Right lobe of liver (tissue), 6 donors: ENCODE measurements around the gene DNM3. TPM values are rescaled to one million over a fixed set of nuclear protein-coding genes. Genes with fewer than 3 reads are reported as not detected.
"Not testable (repeated sequence)": the region's sequence is repeated elsewhere in the genome, so short reads cannot be mapped to it uniquely, and the experiment has no call there.

Source experiments
- ATAC-seq, 4 donors: fragments of 200-7000 bp; cut with Tn5 transposase; one replicate each; pipeline ENCODE4 v1.9.1; 2020; ENCODE audit warnings: mild to moderate bottlenecking in 4 of 4, moderate library complexity in 4 of 4
- DNase-seq, 3 donors: peaks; one replicate each; pipeline ENCODE4 v3.0.0-alpha.2; 2020
- H3K27ac ChIP-seq, 3 donors: fragments of 200-600 bp; one replicate each; pipeline ENCODE4 v1.8.0; 2022
- H3K27me3 ChIP-seq, 2 donors: fragments of 200-600 bp; one replicate each; pipeline ENCODE4 v1.8.0; 2022
- H3K36me3 ChIP-seq, 4 donors: fragments of 200-600 bp; sonication (generic) in 1 of 4; one replicate each; pipeline versions ENCODE4 v1.5.1 to v1.8.0; 2017 to 2022; ENCODE audit warnings: control low read depth in 1 of 4
- H3K4me1 ChIP-seq, 4 donors: fragments of 200-600 bp; sonication (generic) in 1 of 4; one replicate each; pipeline versions ENCODE4 v1.5.1 to v1.8.0; 2017 to 2022; ENCODE audit warnings: control low read depth in 1 of 4
- H3K4me3 ChIP-seq, 3 donors: fragments of 200-600 bp; one replicate each; pipeline ENCODE4 v1.8.0; 2022
- H3K9me3 ChIP-seq, 4 donors: fragments of 200-600 bp; sonication (generic) in 1 of 4; one replicate each; pipeline versions ENCODE4 v1.5.1 to v1.8.0; 2017 to 2022; ENCODE audit warnings: control low read depth in 1 of 4
- CTCF ChIP-seq, 4 donors: fragments of 200-600 bp in 3 of 4; fragments of 450-650 bp in 1 of 4; IDR thresholded peaks; one replicate each; pipeline versions ENCODE4 v1.5.1 to v1.8.0; 2016 to 2022; ENCODE audit warnings: antibody characterized with exemption in 4 of 4, mild to moderate bottlenecking in 2 of 4
- POLR2A ChIP-seq: fragments of 450-650 bp; IDR thresholded peaks from one replicate; pipeline ENCODE4 v1.6.1; 2017; ENCODE audit warnings: antibody characterized with exemption, mild to moderate bottlenecking
- WGBS: methylation state at CpG from one replicate; pipeline ENCODE4 v1.1.6; 2018; ENCODE audit warnings: low coverage, low lambda C conversion rate; ENCODE audit not compliant: insufficient coverage; ENCODE audit errors: missing lambda C conversion rate; 5-methylcytosine and 5-hydroxymethylcytosine counted together
- intact Hi-C, 2 donors: fragments of 100-400 bp; cut with DNase I; formaldehyde crosslinking; loops; one replicate each; pipeline versions ENCODE4 v1.11.2 to v1.14.1; 2022
- total RNA-seq, 6 experiments: library from RNA; depleted of rRNA in 2 of 6; stranded (reverse); fragments of >200 nt in 2 of 6; fragmentation: NEBNext Ultra II Directional in 3 of 6; extraction: Animal tissue kit (Norgen Biotek cat#: 25700) in 3 of 6; gene quantifications; one replicate each; pipeline versions ENCODE4 v1.1.0 to v1.2.4, GENCODE V29; 2016 to 2023
- donor health status: DM: no; HTN: yes; CAD: no.
- donor health status: DM: no; HTN: no; CAD: no.
- donor health status: DM: no; HTN: no; CAD: no.
- donor health status: DM: no; HTN: yes; CAD: no.
- donor health status: DM: no; HTN: yes; CAD: no.

Gene DNM3
- total RNA-seq, 6 experiments from 2014 or later: 0.29 to 0.92 (median 0.43) TPM

GRCh38 chr1:172292840-172293239, 451.5 kb downstream of the DNM3 start:
- intact Hi-C loops: no loop called here
- WGBS: 80% methylated on average over 3 of the region's 3 CpGs
- DNase-seq: no peak
- Histone ChIP-seq H3K27me3 (no peaks in the 10 kb centered on the region), H3K27ac (no peak overlapping the region), H3K36me3 (no peaks in the 10 kb centered on the region), H3K9me3 (no peaks in the 10 kb centered on the region), H3K4me3 (no peak overlapping the region), H3K4me1 (no peaks in the 10 kb centered on the region)
- no peak for ATAC-seq
- TF ChIP-seq POLR2A (no peak), CTCF (IDR thresholded peaks at IDR 0.05) (peak in 1 of 4 donors; percentile 7)

- DNase-seq (no peak), ATAC-seq (no peak)
- Histone ChIP-seq H3K4me1 (no peaks in the 10 kb centered on the region), H3K9me3 (no peaks in the 10 kb centered on the region), H3K4me3 (no peak overlapping the region), H3K27me3 (no peaks in the 10 kb centered on the region), H3K27ac (no peak overlapping the region), H3K36me3 (no peaks in the 10 kb centered on the region)
- intact Hi-C loops: no loop called here
- TF ChIP-seq POLR2A: no peak
- TF ChIP-seq CTCF (IDR thresholded peaks at IDR 0.05): no peak
- WGBS: 72% methylated on average over 2 of the region's 2 CpGs
Measured at GRCh38 chr1:172293429-172293828, 452.1 kb downstream of the DNM3 start.

GRCh38 chr1:172298141-172298540, 456.8 kb downstream of the DNM3 start:
- WGBS: 63% methylated on average over 2 of the region's 3 CpGs
- ATAC-seq (no peak), DNase-seq (no peak)
- Histone ChIP-seq H3K4me1 (no peaks in the 10 kb centered on the region), H3K36me3 (no peaks in the 10 kb centered on the region), H3K4me3 (no peak overlapping the region), H3K27me3 (no peaks in the 10 kb centered on the region), H3K9me3 (no peaks in the 10 kb centered on the region), H3K27ac (no peak overlapping the region)
- intact Hi-C loops: no loop called here
- TF ChIP-seq CTCF (IDR thresholded peaks at IDR 0.05) (no peak), POLR2A (no peak)

GRCh38 chr1:172298911-172299310, 457.6 kb downstream of the DNM3 start:
- H3K4me3 ChIP-seq: no peak overlapping the region
- H3K9me3 ChIP-seq: no peaks in the 10 kb centered on the region
- intact Hi-C loops: no loop called here
- DNase-seq: no peak
- no peak for ATAC-seq
- no peaks in the 10 kb centered on the region for H3K4me1 ChIP-seq
- TF ChIP-seq CTCF (IDR thresholded peaks at IDR 0.05) (no peak), POLR2A (no peak)
- H3K27me3 ChIP-seq: no peaks in the 10 kb centered on the region
- 94% methylated on average over 2 of the region's 2 CpGs for WGBS
- no peak overlapping the region for H3K27ac ChIP-seq
- H3K36me3 ChIP-seq: no peaks in the 10 kb centered on the region

- Histone ChIP-seq H3K4me1 (no peaks in the 10 kb centered on the region), H3K36me3 (no peaks in the 10 kb centered on the region), H3K27me3 (no peaks in the 10 kb centered on the region), H3K4me3 (no peak overlapping the region), H3K27ac (no peak overlapping the region), H3K9me3 (no peaks in the 10 kb centered on the region)
- intact Hi-C loops: no loop called here
- TF ChIP-seq CTCF (IDR thresholded peaks at IDR 0.05): no peak
- TF ChIP-seq POLR2A: no peak
- DNase-seq (no peak), ATAC-seq (no peak)
Measured at GRCh38 chr1:172299515-172299914, 458.2 kb downstream of the DNM3 start.

- H3K9me3 ChIP-seq, ATAC-seq: not testable (repeated sequence)
Measured at GRCh38 chr1:172307508-172307907, 466.2 kb downstream of the DNM3 start.

More at GRCh38 chr1:172307508-172307907, 466.2 kb downstream of the DNM3 start:
- H3K27me3 ChIP-seq, DNase-seq, H3K4me3 ChIP-seq, H3K36me3 ChIP-seq, H3K27ac ChIP-seq, H3K4me1 ChIP-seq, intact Hi-C loops: not testable (repeated sequence)
- WGBS: 71% methylated on average over 4 of the region's 4 CpGs
